ENCODE measurements around the gene IFITM10.

The IFITM10 gene

GRCh38 chr11:1762537-1763302 is 12.3 kb upstream of the IFITM10 start:
- peak; percentile 49 for DNase-seq

- DNase-seq: no peak
These were observed 11.6 kb upstream of the IFITM10 start for GRCh38 chr11:1761857-1762536.

- DNase-seq: no peak
These were observed 10.9 kb upstream of the IFITM10 start for GRCh38 chr11:1761110-1761856.

GRCh38 chr11:1760351-1761109 is 10.1 kb upstream of the IFITM10 start:
- DNase-seq: peak; percentile 46

GRCh38 chr11:1759851-1760220 is 9.4 kb upstream of the IFITM10 start:
- no peak for DNase-seq

- no peak for DNase-seq
These were observed 8.9 kb upstream of the IFITM10 start for GRCh38 chr11:1759151-1759850.

- DNase-seq: no peak
These were observed 8.3 kb upstream of the IFITM10 start for GRCh38 chr11:1758611-1759150.

GRCh38 chr11:1757861-1758610 is 7.6 kb upstream of the IFITM10 start:
- peak; percentile 71 for DNase-seq

GRCh38 chr11:1756791-1757771 is 6.7 kb upstream of the IFITM10 start:
- DNase-seq: no peak

- no peak for DNase-seq
These were observed 5.5 kb upstream of the IFITM10 start for GRCh38 chr11:1755692-1756561.

GRCh38 chr11:1755344-1755691 is 4.9 kb upstream of the IFITM10 start:
- no peak for DNase-seq

- no peak for DNase-seq
These were observed 4.2 kb upstream of the IFITM10 start for GRCh38 chr11:1754376-1755150.

- no peak for DNase-seq
These were observed 3.5 kb upstream of the IFITM10 start for GRCh38 chr11:1753929-1754305.

GRCh38 chr11:1753229-1753928 is 3.0 kb upstream of the IFITM10 start:
- no peak for DNase-seq

GRCh38 chr11:1752907-1753228 is 2.5 kb upstream of the IFITM10 start:
- DNase-seq: no peak

GRCh38 chr11:1751999-1752906 is 1.9 kb upstream of the IFITM10 start:
- DNase-seq: no peak

GRCh38 chr11:1751531-1751921 is 1.1 kb upstream of the IFITM10 start:
- no peak for DNase-seq
